Stimulated activated CD4-positive, alpha-beta T cell treated with anti-CD3 and anti-CD28 coated beads, TNF-alpha, amount 100 ng/mL, for 4 hours (primary cell): Measurements from ENCODE around the gene SPATA32.

Source experiments
- DNase-seq, 3 experiments: peaks; one replicate each; pipeline ENCODE4 v3.0.0-alpha.2; 2020; ENCODE audit warnings: low read depth in 3 of 3

Gene SPATA32

DNA sequence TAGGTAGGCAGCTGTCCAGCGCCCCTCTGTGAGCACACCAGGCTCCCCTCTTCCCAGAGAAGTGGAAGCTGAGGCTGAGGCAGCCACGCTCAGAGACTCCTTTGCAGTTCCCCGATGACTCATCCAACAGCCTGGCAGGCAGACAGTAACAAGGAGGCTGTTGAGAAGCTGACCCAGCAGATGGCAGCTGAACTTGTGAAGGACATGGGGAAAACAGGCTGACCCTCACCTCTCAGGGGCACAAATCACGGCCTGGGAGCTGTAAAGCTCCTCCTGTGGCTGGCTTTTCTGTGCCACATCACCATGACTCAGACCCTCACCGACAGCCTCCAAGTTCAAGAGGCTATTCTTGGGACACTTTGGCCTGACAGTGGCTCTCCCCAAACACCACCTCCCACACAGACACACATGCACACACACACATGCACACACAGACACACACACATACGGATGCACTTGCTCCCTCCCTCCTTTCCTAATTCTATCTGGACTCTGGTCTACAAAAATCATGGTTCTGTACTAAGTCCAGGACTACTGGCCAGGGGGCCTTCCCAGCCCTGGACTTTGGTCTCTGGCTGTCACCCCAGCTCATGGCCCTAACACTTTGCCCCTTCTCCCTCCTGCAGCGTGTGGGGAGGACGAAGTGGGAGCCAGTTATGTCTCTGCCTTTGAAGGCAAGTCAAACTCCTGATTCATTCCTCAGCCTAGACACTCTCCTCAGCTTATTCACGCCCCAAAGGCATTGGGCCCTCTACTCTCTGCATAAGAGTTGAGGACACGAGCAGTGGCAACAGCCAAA lies 31.7 kb upstream of the SPATA32 start:
- no peak for DNase-seq

DNA sequence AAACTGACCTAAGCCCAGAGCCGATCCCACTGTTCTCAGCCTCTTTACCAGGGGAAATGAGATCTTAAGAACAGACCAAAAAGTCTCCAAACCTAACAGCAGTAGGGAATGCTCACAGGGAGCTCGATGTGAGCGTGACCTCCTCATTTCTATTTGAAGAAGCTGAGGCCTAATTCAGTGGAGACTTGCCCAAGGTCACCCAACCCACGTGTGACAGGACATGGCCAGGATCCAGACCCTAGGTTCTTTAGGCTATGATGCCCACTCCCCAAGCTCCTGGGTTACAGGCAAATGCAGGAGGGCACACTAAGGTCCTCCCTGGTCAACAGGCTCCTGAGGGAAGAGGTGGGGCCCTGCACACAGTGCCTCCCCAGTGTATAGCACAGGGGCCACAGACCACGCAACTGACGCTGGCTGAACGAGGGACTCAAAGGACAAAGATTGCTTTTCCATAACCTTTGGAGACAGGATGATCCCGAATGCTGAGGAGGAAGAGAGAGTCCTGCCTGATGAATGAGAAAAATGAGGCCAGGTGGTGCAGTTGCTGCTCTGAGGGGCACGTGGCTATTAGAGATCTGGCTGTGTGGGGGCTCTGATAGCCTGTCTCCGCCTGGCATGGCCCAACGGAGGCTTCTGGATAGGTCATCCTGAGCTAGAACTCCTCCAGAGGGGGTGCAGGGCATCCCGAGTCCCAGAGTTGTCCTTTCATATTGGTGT lies 31.0 kb upstream of the SPATA32 start:
- DNase-seq = no peak

DNA sequence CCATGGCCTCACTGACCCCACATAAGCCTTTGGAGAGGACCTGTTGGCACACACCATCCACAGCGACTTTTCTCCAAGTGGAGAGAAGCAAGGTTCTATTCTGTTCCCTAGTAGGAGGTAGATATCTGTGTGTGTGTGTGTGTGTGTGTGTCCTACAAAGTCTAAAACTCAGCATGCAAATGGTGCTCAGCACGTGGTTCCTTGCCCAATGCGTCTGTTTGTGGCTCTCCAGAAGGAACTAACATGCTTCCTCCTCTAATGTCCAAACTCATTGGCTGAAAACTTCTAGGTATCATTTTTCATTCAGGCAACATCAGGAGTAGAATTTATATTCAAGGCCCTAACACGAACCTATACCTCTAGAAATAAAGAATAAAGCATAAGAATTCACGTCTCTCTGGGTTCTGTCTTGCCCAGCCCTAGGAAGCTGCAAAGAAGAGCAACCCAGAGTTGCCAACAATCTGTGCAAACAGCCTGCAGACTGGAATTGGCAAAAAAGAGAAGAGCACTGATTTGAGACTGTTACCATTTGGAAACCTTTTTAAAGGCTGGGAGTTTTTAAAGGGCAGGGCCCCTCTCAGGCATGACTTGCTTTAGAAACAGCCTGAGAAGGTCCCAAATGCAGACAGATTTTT lies 29.4 kb upstream of the SPATA32 start:
- no peak for DNase-seq

DNA sequence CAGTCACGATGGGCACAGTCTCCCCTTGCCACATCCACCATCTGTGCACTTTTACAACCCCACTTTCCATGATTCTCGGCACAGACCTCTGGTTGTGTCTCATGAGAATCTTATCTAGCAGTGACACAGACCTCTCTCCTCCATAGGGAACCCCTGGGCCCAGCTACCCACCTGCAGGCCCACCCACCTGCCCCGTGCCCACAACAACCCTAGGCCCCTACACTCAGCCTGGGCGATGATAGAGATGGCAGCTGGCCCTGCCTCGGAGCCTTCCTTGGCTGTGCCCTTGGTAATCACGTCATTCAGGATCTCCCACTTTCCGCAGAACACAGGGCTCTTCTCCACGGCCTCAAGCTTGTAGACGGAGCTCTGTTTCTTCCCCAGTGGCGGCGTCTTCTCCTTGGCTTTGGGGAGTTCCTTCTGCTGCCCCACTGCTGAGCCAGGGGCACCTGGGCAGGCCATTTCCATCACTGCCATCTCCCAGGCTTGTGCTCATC lies 28.4 kb upstream of the SPATA32 start:
- no peak for DNase-seq

DNA sequence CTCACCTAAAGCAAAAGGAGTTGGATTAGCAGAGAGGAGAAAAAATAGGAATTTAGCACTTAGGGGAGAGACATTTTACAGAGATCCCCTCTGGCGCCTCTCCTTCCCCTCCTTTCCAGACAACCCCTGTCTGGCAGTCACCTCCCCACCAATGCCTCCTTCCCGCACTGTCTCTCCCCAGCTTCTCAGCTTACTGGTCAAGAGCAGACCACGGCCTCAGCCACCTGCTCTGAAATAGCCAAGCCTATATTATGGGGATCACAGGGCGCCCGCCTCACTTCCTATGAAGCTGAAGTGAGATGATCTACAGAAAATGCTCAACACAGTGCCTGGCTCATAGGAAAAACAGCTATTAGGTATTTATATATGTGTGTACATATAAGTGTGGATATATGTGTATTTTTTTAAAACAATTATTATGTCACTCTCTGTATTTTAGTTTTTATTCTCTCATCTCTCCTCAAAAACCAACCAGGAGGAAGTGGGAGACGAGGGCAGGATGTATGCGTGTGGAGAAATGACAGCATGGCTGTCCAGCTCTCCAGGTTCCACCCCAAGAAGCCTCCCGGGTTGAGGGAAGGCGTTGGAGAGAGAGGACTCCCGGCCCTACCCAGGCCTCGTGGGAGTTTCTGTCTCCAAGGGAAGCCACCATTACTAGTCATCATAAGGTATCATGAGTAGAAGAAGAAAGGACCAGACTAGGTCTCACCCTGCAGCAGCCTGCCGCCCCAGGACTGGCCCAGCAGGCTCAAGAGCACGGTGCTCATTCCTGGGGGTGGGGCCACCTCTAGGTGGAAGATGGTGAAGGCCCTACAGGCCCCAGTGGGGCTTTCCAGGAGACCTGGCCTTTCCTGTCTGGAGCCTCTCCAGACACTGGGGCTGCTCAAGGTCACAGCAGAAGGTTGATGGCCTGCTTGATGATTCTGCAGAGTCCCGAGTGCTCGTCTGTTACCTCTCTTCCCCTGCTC lies 27.7 kb upstream of the SPATA32 start:
- DNase-seq = no peak

DNA sequence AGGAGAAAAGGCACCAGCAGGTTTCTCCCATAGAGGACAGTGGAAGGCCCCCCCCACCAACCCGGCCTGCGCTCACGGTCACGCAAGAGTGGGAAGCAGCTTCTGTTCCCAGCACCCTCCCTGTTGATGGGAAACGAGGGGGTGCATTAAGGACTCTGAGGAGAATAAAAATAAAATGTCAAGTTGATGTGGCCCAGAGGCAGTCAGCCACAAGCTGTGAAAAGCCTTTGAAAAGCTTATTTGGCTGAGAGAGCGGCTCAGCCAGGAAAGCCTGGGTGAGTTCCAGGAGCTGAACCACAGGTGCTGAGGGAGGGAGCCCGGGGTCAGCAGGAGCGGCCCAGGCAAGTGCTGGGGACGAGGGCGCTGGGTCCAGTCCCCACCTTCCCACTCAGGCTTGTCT lies 26.9 kb upstream of the SPATA32 start:
- no peak for DNase-seq

DNA sequence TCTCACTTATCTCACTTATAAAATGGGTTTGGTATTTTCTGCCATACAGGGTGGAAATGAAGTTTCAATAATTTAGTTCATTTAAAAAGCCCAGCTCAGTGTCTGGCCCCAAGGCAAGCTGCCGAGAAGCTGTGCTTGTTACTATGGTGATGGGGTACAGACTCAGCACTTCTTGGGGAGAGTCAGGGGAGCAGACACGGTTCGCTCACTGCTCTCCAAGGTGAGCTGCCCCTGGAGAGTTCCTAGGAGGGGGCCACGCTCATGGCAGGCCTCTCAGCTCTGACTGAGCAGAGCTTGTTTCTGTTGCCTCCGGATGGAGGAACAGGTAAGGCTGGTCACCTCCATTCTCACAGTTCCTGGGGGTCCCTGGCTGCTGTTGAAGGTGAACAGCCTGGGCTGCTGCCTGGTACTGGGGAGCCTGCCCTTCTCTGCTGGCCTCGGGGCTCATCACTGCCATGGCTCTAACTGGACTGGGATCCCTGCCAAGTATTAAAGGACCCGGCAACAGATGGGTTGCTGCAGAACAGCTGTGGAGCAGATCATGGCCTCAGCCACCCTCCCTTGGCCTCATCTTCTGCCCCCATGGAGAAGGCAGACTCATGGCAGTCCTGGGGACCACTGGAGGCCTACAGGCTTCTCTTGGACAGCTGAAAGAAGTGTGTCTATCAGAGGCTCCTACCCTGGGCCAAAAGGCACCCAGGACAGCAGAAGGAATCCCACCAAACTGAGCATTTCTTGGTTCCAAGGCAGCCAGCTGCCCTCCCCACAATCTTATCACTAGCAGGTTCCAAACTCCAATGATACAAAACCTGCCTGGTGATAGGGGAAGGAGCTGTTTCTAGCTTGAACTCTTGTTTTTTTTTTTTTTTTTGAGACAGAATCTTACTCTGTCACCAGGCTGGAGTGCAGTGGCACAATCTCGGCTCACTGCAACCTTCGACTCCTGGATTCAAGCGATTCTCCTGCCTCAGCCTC lies 25.9 kb upstream of the SPATA32 start:
- DNase-seq = no peak

DNA sequence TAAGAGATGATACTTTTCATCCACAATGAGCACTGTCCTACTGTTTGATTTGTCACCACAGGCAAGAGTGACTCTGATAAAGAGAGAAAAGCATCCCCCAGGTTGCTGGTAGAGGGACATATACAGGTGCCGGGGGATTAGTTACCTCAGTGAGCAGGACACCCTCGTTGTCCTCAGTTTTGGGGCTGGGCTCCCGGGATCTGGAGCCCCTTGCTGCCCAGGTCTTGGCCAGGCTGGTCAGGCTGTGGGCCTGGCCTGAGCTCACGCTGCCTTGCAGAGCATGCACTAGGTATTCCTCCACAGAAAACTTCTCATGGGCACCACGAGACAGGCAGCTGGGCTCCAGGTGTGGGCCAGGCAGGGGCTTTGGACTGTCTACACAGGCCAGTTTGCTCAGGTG lies 24.4 kb upstream of the SPATA32 start:
- DNase-seq = no peak

DNA sequence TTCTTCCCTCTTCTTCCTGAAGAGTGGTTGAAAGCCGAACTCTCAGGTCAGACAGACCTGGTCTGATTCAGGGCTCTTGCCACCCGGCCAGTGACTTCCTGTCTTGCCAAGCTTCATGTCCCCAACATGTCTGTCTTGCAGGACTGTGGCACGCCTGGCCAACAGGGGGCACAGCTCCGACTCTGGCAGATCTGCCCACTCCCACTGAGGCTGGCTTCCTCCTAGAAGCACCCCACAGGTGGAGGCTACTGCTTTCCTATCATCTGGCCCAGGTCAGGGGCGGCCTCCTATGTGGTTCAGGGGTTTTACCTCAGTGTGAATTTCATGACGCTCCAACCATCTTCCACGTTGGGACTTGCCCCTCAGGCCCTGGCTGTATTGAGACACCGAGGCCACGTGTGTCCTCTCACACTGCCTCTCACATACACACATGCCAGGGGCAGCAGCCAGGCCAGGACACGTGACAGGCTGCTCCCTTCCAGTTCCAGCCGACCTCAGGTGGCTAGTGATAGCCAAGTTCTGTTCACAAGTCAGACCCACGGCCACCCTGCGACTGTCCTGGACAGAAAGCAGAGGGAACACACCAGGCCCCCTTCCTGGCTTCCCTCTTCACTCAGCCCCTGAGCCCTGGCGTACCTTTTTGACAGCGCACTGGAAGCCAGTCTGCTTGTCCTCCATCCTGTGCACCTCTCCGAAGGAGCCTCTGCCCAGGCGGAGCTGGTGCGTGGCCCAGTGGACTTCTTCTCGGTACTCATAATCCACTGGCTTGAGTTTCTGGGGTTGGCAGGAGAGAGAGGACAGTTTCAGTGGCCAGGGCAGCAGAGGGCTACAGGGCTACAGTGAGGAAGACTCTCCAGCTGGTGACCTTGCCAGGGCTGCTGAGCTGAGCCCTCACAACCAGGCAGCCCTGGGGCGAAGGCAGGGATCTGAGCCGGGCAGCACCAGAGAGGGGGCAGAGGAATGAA lies 22.6 kb upstream of the SPATA32 start:
- peak in 2 of 3 experiments; percentile 13 to 26 for DNase-seq

DNA sequence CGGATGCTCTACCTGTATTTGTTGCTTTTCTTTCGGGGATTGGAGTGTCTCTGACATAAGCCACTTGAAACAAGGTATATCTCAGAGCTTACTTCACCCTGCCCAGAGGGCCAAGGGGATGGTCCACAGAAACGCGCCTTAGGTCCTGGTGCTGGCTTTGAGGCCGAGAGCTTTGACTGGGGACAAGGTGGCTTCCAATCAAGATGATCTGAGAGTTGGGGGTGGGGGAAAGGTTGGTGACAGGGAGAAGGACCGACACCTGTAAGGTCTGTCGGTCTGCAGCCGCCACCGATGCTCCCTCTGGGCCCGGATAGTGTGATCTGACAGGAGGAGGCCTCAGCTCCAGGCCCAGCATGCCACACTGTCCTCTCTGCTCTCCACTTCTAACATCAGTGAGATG lies 21.8 kb upstream of the SPATA32 start:
- no peak for DNase-seq

DNA sequence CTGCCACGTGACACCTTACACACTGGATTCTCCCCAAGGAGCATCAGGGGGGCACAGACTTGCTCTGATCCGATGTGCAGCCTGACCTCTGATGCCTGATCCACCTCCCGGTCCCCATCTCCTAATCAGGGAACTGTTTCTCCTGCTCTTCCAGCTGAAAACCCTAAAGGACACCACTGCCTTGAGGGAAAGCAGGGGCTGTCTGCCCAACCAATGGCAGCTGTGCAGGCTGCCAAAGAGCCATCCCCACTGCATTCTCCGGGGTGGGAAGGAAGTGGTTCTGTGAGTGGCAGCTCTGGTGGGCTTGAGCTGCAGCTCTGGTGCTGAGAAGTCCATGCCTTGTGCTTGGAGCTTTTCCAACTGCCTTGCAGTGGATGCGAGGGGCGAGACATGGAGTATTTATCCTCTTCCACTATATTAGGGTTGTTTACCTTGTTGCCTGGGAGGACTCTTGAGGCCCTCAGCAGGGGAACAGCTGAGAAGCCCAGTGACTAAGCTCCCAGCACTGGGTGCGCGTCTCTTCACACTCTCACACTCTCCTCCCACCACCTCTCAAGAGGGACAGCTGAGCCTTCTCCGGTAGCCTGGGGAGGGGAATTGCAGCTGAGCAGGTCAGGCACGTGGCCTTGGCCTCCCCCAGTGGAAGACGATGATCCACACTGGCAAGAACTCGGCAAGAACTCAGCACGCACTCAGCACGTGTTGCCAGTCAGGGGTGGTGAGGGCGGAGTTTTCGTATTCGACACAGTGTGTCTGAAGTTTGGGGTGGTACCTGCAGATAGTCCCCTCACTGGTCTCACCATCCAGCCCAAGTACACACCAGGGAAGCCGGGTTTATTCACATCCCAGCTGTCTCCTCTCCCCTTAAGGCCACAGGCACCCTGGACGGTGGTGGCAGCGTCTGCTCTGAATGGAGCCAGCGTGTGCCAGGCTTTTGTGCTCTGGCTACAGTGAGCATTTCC lies 21.1 kb upstream of the SPATA32 start:
- DNase-seq = no peak

DNA sequence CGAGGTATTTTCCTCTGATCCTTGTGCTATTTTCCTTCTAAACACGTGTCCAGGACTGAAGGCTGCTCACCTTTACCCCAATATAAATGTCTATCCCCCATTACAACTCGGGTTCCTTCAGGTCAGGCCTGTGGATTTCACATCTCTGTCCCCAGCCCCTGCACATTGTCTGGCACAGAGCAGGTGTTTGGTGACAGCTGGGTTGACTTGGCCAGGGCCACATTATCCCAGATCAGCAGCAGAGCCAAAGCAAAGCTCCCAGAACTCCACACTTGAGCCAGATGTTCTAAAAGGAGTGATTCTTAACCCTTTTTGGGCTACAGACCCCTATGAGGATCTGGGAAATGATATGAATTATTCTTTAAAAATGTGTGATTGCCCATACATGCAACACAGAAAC lies 18.0 kb upstream of the SPATA32 start:
- DNase-seq = no peak

DNA sequence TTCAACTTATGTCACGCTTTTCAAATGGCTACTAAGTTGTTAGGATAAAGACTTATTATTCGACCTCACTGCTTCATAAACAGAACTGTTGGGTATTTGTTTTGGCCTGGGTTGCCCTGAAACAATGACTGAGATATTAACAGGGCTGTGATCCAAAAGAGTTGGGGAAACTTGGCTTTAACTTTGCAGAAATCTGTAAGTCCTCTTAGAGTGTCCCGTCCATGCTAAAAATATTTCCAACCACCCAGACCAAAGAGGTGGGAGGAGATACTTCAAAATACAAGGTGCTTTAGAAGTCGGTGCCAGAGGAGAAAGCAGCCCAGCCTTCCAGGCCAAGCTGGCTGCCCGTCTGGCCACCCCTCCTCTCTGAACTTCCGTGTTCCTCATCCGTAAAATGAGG lies 16.1 kb upstream of the SPATA32 start:
- no peak for DNase-seq

DNA sequence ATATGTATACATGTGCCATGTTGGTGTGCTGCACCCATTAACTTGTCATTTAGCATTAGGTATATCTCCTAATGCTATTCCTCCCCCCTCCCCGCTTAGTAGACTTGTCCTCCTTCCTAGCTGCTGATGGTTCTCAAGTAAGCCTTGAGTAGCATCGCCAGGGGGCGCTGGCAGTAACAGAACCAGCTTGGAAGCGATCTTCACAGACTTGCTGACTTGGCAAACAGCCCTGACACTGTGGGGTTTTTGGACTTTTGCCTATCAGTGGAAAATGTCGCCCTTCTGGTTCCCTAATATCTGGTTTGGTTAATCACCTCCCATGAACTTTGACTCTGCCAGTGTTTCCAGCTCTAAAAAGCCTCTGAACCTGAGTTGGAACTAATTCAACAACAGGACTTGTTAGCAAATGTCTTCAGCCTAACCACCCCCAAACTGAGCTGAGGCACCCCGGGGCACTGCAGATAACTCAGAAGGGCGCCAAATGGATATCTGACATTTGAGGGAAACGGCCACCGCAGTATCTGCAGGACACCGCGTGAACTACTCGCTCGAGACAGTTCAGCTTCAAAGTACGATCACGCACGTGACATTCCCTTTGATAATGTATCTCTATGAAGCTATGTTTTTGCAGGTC lies 15.4 kb upstream of the SPATA32 start:
- DNase-seq = peak; percentile 78 to 87 (median 82)

DNA sequence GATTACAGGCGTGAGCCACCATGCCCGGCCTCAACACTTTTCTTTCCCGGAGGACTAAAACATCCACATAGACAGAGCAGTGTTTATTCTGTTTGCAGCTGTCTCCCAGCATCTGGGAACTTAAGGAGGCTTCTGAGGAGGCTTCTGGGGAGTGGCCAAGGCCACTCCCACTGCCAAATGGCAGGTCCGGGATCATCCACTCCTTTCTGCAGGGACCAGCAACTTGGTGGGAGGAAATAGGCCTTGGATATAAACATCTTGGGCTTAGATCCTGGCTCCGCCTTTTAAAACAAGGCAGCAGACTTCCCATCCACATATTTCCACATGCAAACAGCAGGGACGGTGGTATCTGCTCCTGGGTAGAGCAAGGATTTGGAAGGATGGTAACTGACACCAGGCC lies 14.1 kb upstream of the SPATA32 start:
- DNase-seq = no peak

DNA sequence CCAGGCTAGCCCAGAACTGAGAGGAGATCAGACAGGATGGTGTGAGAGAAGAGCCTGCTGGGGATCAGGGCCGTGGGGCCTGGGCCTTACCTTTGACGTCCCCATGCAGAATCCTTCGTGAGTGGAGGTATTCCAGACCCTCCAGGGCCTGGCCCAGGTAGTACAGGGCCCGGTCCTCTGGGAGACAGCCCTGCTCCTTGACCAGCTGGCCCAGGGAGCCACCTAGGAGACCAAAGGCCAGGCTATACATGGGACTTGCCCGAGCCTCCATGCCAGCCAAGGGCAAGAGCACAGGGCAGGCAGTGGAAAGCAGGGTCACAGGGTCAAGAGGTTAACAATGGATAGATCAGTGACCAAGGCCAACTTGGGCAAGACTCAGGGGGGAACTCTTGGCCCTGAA lies 12.1 kb upstream of the SPATA32 start:
- DNase-seq = no peak

DNA sequence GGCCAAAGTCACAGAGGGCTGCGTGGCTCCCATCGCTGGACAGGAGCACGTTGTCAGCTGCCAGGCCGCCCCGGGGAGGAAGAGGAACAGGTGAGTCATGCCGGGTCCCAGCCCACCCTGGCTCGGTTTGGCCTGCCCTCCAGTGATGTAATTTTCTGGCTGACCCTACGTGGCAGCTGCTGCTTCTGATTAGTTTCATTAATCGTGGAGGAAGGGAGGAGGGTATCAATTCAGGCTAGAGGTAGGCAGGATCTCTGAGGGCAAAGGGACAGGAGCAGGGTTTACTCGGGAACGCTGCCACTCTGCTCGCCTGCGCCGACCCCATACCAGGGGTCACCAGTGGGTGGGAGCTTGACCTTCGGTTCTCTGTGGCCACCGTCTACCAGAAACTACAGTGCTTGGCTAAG lies 11.7 kb upstream of the SPATA32 start:
- DNase-seq = no peak
